ENCODE measurements around the gene PTPRM.

The PTPRM gene

GRCh38 chr18:8379187-8379941 is 812.2 kb downstream of the PTPRM start:
- no peak for DNase-seq

DNA sequence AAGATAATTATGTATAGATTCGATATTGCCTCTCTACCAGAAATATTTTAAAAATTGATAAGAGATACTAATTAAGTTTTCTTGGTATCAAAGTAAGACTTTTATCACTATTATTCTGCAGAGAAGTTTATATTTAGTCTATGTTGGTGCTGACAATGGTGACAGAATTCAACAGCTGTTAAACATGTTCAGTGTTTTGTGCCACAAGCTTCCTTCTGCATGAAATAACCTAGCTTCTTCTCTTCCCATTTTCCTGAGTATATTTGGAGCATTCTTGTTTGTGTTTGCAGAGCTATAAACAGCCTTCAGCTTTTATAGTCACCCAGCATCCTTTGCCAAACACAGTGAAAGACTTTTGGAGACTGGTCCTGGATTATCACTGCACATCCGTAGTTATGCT is 812.9 kb downstream of the PTPRM start:
- DNase-seq = no peak

- DNase-seq = no peak
These were observed 813.8 kb downstream of the PTPRM start for GRCh38 chr18:8380926-8381325.

DNA sequence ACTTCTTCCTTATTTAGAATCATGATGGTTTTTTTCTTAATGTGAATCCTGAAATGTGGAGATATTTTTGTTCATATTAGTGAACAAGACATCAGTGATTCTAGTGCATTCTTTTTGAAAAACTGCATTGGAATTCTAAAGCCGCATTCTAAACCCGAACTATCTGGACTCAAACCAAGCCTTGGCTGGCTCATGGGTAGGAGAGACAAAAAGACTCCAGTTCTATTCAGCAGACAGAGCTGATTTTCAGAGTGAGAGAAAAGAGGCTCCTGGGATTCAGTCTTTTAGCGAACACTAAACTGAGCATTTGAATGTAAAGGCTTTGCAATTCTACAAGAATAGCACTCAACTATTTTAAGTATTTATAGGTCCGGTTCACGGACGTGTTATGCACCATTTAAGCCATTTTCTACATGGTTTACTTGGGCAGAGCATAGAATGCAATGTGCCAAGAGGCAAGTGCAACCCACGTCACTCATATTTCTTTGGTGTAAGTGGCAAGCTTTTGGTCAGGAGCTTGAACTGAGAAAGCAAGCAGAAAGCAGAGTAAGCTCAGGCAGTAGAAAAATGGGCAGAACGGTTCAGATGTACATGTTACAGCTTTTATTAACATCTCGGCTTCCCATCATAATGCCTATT is 814.8 kb downstream of the PTPRM start:
- DNase-seq = no peak

DNA sequence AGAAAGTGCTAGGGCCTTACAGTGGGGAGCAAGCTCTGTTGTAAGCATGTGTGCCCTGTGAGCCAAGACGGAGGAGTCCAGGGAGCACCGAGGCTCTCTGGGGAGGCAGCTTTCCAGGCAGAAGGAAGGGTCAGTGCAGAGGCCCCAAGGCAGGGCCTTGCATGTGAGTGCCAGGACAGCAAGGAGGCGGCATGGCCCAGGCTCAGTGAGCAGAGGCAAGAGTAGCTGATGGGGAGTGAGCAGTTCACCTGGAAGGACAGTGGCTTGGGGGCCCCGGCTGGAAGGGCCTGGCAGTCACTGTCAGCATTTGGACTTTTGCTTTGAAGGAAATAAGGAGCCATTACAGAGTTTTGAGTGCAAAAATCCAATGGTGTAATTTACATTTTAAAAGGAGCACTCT is 818.3 kb downstream of the PTPRM start:
- no peak for DNase-seq

DNA sequence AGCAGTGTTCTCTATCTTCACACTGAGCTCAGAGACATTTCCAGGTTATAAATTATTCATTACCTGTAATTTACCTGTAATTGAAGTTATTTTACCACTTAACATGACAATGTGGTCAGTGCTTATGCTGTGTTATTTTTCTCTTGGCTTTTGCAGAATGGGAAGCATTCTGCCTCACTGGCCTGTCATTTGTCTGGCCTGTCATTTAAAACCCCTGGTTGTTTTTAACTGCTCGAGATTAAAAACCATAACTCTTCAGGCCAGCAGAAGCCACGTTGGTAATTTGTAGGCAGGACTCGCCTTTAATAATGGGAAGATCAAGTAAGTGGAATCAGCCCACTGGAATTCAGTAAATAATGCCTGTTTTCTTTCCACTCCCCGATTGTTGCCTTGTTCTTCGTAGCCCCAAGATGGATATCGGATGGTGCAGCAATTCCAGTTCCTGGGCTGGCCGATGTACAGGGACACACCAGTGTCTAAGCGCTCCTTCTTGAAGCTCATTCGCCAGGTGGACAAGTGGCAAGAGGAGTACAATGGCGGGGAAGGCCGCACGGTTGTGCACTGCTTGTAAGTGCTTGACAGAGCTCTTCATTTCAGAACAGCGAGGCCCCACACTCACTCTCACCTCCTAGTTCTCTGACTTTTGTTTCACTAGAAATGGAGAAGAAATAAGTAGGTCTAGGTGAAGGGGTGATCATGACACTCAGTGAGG is 819.7 kb downstream of the PTPRM start:
- no peak for DNase-seq

- DNase-seq = peak; percentile 61 to 67 (median 63)
These were observed 822.5 kb downstream of the PTPRM start for GRCh38 chr18:8389391-8390340.

DNA sequence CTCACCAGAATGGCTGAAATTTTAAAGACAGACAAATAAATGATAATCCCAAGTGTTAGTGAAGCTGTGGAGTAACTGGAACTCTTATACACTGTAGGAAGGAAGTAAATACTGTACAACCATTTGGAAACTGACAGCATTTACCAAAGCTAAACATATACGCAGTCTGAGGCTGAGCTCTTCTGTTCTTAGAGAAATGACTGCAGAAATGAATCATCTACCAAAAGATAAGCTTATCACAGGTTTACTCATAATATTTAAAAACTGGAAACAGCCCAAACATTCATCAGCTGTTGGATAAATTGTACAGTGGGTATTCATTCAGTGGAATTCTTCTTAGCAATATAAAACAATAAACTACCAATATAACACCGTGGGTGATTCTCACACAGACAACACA is 824.0 kb downstream of the PTPRM start:
- DNase-seq = no peak

GRCh38 chr18:8396254-8396653 is 829.1 kb downstream of the PTPRM start:
- DNase-seq = no peak

DNA sequence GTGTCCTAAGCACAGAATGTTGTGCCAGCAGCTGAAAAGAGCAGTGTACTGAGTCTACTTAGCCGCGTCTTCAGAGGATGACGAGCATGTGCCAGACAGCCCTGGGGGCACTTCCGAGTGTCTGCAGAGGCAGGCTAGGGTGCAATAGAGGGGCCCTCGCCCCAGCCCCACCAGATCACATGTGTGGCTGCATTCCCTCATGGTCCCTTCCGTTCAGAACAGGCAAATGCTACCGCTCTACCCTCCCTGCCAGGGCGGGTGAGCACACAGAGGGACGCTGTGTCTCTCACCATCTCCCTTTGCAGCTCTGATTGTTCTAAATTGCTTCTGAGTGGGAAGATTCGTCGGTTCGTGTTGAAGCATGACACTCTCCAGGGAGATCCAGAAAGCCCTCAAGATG is 829.9 kb downstream of the PTPRM start:
- no peak for DNase-seq

- no peak for DNase-seq
These were observed 832.0 kb downstream of the PTPRM start for GRCh38 chr18:8399138-8399537.

DNA sequence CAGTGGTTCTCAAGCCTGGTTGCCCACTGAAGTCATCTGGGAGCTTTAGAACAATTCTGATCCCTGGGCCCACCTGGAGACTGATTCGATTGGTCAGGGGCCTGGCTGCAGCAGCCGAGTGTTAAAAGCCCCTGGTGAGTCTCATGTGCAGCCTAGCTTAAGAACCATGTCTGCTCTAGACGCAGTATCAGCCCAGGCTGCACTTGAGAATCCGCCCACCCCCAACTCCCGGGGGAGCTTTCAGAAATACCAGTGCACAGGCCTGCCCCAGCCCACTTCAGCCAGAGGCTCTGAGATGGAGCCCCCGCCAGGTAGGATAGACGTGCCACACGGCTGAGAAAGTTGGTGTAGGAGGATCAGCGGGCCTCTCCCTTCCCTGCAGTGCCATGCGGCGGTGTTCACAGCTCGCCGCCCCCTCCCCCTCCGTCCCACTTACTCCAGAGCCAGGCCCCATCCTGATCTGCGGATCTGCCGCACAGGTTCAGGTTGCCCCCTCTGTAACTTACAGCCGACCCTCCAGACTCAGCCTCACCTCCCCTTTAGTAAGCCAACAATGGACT is 833.2 kb downstream of the PTPRM start:
- DNase-seq = no peak

DNA sequence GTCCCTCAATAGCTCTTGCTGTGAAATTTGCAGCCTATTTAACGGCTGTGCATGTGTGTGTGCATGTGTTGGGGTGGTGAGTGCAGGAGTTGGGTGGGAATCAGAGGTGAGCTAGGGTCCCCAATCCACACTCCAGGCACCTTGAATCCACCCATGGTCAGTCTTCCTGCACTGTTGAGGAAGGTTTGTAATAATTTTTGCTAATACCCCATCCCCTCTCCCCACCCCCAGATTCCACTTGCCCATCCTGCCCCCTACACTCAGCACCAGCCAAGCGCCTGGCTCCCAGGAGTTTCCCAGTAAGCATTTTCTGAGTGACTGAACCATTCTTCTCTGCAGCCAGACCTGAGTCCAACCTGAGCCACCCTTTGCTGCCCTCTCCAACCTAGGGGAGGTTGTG is 833.7 kb downstream of the PTPRM start:
- no peak for DNase-seq

GRCh38 chr18:8401606-8402005 is 834.5 kb downstream of the PTPRM start:
- DNase-seq = no peak

DNA sequence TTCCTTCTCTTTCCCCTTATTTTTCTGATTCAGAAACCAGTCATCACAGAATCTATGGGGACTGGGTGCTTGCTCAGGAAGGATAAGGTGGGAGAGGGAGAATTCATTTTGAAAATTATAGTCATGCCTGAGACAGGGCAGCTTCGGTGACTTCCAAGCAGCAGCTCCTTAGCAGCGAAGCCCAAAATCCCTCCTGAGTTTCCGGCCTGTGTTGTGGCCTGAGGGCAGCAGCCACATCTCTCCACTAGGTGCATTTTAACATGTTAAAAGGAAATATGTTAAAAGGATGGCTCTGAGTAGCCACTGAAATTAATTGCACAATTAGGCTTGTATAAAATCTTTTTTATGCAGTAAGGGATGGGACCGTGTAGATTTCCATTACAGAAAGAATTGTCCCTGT is 835.1 kb downstream of the PTPRM start:
- no peak for DNase-seq

GRCh38 chr18:8403713-8404112 is 836.6 kb downstream of the PTPRM start:
- DNase-seq = no peak

- no peak for DNase-seq
These were observed 839.2 kb downstream of the PTPRM start for GRCh38 chr18:8406186-8406867.

DNA sequence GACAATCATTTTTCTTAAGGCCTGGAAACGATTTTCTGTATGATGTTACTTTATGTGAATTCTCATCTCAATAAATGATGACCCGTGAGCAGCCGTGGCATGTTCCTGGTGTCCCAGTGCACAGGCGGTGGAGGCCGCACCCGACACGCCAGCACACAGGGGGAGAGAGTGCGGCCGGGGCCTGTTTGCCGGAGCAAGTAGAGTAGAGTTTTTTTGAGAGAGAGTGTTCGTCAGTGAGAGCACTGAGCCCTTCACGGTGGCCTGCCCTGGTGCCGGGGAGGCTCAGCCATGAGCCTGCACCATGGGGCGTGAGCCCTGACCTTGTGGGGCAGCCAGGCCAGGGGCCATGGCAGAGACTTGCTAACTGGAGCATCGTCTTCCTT is 839.7 kb downstream of the PTPRM start:
- no peak for DNase-seq

- DNase-seq = no peak
These were observed 842.0 kb downstream of the PTPRM start for GRCh38 chr18:8409151-8409550.

DNA sequence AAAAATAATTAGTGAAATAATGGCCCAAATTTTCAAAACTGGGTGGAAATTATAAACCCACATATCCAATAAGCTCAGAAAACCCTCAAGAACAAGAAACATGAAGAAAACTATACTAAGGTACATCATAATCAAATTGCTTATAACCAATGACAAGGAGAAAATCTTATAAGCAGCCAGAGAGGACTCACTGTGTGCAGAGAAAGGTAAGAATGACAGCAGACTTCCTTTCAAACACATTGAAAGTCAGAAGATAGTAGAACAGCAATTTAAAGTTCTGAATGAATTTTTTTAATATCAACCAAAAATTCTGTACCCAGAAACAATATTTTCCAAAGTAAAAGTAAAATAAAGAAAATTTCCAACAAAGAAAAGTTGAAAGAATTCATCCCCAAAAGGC is 844.4 kb downstream of the PTPRM start:
- no peak for DNase-seq

DNA sequence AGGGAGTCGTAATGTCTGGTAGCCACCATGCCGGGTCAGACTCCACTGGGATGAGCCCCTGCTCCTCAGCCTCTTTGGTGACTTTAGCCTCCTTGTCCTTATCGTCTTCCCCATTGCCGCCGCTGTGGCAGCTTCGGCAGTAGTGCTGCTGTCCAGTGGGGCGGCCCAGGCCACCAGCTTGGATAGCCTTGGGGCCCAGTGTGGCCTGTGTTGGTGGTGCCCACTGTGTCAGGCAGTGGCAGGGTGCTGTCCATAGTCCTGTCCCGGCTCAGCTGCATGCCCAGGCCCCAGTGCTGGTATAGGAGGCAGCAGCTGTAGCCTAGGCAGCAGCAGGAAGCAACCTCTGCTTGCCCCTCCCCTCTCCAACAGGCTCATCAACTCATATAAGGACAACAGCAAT is 845.0 kb downstream of the PTPRM start:
- no peak for DNase-seq

DNA sequence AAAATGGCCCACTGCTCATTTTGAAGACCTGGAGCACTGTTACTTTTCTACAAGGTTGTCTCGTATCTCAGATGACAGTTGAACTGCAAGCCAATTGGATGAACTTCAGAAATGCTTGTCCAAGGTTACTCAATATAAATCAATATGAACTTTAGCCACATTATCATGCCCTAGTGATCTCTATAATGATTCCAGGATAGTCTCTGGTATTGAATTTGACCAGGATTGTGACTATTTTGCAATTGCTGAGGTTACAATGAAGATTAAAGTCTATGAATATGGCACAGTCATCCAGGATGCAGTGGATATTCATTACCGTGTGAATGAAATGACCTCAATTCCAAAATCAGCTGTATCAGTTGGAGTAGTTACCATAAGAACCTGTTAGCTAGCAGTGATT is 846.1 kb downstream of the PTPRM start:
- no peak for DNase-seq
